NCI-H128 (cell line): Measurements from ENCODE around the gene PEX5L.
A peak's percentile ranks its signal among the peaks of the same experiment; 100 is the strongest.

Experiments used
- DNase-seq: peaks from one replicate; lab custom pipeline; 2025; ENCODE audit not compliant: unreplicated experiment; lab: John Stamatoyannopoulos, UW

The PEX5L gene

DNA sequence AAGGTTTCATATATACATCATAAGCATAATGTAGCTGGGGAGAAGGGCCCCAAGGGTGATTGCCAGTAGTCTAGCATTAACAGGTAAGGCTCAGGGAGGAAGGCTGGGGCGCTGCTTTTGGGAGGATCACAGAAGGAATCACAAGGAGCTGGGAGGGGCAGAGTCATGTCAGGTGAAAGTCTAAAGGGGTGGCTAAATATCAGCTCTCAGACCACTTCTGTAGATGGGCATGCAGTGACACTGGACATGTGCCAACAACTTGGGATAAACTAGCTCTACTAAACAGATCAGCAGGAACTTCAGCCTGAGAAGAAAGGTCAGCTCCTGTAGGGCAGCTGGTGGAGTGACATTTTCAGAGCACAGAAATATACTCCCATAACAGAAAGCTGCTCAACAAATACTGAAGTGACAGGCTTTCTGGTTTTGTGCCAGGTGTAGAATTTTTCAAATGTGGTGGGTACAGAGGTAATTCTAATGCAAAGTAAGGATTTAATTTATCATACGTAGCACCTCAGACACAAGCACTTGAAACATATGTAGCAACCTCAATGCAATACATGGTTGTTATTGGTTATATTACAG is 79.4 kb downstream of the PEX5L start:
- no peak for DNase-seq

DNA sequence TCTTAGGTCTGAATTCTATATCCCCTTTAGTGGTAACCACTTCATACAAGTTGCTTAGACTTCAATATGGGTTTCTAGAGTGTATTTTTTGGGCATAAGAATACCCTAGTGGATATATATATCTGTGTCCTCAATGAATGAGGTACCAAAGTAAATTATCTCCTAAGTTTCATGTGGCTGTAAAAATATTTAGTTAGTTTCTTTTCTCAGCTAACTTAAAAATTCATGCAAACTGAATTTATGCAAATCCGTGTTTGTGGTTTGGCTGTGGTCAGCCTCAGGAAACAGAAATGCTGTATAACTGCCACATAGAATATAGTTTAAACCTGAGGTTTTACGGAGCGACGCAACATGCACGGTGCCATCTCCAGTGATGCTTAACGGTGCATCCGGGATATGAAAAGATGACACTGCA is 80.3 kb downstream of the PEX5L start:
- no peak for DNase-seq

DNA sequence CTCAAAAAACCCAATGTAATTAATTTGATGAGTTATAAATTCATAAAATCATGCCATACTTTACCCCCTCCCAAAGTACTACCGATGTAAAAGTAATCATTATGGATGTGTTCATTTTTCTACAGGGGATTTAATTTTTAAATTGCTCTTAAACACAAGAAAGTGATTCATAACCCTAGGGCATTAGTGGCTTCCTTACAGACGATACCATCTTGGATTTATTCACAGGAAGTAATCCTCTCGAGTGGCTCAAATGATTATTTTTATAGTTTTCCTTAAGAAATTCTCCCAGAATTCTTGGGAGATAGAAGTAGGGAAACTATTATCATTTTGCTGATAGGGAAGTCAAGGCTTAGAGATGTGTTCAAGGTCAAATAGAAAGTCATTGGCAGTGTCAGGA is 80.9 kb downstream of the PEX5L start:
- no peak for DNase-seq

DNA sequence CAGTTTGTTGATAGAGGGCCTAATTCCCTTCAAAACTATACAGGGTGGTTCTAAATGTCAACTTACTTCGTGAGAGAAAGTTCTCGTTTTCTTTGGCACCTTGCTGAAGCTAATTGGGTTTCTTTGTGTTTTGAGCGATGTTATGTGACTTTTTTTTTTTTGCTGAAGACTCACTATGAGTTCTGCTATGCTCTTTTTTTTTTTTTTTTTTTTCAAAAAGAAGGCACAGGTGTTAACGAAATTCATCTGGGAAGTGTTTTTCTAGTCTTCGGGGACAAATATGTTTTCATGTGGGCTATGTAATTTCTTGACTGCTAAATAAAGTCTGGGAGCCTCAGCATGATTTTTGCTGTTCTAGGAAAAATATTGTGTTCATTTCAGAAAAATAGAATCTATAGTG is 81.5 kb downstream of the PEX5L start:
- no peak for DNase-seq

DNA sequence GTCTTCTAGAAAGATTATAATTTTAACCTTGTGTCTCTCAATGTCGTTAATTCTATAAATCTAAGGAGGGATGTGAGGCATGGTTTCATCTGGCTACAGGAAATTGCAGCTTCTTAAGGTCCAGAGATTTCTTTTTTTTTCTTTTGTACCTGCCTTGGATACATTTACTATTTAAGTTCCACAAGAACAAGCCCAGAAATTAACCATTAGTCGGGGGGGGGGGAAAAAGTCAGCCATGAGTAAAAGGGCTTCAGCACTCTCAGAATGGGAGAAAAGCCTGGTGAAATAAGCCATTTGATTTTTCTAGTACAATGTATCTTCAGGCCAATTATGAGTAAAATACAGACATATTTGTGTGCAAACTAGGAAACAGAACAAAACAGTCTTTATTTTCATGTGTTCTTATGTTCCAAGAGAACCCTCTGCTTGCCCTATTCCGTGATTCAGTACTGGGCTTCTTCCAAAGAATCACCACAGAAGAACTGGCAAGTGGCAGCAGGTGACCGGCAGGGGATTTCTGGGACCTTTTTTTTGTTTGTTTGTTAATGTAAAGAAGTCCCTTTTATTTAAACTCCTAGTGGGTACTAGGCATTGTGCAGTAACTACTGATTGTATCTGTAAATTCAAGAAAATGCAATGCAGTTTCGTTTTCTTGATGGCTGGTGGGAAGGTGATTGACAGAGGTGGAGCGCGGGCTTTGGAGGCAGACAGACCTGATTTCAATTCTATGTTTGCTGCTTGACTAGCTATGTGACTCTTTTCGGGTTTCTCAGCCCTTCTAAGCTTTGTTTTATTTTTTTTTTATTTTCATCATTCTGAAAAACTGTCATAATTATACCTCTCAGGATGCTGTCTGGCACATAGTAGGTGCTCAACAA is 82.5 kb downstream of the PEX5L start:
- DNase-seq: no peak

DNA sequence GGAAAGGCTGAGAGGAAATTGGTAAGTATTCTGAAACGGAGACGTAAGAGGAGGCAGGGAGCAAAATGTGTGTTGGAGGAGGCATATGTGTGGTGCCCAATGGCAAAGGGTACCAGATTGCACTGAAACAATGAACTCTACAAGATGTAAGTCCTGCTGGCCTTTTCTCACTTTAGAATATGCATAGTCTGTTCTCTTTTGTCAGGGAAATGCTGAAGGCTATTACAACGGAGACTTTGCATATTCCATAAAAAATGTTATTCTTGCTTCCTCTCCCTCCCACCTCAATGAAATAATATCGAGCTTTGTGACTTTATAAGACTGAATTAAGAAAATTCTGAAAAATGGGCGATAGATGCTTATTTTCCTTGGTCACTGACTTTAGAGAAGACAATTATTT is 85.9 kb downstream of the PEX5L start:
- no peak for DNase-seq

DNA sequence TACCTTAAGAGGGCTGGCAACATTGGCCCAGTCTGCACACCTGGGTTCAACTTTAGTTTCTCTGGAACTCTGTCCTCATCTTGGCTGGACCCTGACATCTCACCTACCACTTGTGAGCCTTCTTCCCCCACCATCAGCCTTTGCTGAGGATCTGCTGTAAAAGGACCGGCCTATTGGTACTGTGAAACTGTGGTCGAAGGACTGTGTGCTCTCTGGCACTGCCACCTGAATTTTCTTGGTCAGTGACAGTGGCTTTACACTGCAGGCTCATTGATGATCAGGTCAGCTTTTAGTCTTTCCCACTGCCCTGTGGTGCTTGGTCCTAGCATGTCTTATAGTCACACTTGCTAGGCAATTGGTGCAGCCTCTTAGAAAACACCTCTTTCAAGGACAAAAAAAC is 86.9 kb downstream of the PEX5L start:
- DNase-seq: no peak

DNA sequence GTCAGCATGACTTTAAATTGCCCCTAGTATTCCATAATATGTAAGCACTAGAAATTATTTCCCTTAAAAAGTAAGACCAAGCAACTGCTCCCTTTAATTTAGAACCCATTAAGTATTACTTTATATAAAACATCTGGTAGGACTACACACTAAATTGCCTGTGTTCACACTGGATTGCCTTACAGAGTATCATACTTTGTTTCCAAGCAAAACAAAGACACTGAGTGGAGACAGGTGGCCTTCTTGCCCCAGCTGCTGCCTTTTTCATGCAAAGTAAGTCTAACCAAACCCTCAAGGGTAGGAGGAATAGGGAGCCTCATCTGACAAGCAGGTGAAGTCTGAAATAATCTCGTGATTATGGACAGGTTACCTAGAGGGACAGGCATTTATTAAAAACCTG is 87.3 kb downstream of the PEX5L start:
- DNase-seq: peak; percentile 46

DNA sequence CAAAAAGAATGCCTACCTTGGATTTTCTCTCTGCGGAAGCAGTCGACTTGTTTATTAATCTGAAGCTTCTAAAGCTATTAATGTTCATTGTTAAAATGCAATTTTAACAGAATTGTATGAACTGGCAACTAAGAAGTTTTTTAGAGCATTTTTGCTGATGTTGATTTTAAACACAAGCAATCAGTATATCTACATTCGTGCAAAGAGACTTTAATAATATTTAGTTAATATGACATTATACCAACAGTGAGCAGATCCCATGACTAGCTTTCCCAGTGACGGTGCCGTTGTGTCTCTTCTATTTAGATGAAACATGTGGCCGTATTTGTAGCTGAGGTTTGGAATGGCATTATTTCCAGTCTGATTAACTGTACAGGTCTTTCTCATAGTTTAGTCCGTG is 88.0 kb downstream of the PEX5L start:
- DNase-seq: no peak

DNA sequence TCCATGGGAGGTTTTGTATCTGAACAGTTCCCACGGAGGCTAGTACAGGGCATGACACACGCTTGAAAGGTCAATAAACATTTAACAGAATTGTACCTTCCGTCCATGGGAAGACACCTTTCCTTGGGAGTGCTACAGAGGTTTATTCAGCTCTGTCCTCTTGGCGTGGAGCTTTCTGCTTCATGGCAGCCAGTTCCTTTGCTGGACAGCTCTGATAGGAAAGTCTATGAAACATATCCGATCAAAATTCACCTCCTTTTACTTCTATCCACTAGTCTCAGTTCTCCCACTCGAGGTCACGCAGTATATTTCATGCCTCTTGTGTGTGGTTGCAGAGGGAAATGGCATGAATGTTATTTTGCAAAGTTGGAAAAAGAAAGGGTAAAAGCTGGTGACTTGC is 91.2 kb downstream of the PEX5L start:
- DNase-seq: no peak

DNA sequence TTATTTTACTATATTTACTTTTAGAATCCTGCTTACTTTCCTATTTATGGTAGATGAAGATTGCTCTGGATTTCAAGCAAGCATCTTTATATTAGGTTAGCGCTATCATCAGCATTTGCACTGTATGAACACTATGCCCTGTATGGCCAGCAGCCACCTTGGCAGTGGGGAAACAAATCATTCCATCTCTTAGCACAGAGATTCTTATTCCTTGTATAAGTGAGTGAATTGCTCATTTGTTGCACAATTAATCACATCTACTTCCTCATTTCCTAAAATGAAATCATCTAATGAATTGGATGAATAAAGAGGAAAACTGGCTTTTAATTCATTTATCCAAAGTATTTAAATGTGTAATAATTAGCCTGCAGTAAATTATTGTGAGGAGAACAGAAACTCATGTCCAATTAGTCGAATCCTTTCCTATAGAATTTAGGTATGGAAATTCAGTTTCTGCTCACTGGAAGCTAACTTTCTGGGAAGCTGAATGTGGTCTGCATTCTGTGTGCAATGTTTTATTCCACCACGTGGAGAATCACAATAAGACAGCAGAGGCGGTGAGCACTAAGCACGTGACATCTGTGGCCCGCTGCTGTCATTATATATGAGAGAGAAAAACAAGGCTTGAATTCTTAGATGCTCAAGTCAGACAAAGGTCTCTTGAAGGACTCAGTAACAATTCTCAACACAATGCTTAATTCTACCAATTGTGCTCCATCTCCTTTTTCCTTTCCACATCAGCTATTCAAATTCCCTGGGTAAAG is 93.4 kb downstream of the PEX5L start:
- DNase-seq: no peak

DNA sequence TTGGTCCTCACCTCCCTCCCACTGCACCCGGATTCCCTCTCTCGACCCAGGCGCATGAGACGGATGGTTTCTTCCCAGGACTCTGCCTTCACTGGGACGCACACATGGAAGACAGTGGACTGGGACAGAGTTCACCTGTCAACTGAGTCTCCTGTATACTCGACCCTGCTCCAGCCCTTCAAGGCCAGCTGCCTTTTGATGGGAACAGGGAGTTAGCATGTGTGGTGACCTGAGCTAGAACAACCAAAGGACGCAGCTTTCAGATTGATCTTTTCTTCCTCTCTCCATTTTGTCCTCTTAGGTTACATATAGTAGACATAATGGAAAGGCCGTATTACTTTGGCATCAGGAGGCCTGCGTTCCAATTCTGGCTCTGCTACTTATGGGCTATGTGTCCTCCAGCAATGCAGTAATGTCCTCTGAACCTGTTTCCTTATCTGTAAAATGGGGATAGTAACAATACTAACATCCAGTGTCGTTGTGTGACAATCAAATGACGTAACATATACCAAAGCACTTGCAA is 94.1 kb downstream of the PEX5L start:
- DNase-seq: no peak

DNA sequence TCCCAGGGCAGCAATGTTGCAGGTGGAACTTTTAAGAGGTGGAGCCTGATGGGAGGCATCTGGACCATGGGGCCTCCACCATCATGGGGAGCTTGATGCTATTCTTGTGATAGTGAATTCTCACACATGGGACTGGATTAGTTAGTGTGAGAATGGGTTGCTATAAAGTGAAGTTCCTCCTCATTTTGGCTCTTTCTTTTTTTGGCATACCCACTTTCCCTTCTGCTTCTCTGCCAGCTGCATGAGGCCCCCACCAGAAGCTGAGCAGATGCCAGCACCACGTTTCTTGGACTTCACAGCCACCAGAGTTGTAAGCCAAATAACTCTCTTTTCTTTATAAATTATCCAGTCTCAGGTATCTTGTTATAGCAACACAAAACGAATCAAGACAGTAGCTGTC is 101.0 kb downstream of the PEX5L start:
- DNase-seq: no peak

DNA sequence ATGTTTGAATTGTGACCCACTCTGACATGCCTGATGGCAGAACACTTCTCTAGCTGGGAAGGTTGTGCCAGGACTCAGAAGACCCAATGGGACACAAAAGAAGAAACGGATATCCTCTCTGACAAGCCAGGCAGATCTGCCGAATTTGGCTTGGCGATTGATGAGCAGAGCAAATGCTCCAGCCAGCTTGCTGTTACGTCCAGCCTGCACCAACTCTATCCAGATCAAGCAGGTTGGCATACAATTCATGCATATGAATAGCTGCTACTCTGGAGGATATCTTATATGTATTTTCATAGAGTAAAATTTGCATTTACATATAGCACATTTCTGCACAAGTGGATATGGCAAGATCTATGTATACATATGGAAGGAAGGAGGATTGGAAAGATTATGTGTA is 102.8 kb downstream of the PEX5L start:
- DNase-seq: no peak

DNA sequence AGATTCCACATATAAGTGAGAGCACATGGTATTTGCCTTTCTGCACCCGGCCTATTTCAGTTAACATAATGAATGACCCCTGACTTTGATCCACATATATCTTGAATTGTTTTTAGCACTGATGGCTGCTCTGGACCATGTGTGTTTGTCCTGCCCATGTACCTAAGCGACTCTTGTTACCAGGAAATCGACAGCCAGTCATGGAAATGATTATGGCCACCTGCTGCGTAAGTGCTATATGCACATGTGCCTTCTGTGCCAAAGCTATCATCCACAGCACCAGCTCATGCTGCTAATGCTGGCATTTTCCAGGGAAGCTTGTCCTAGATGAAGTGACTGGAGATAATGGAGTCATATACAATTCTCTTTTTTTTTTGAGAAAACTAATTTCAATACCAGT is 103.7 kb downstream of the PEX5L start:
- no peak for DNase-seq

DNA sequence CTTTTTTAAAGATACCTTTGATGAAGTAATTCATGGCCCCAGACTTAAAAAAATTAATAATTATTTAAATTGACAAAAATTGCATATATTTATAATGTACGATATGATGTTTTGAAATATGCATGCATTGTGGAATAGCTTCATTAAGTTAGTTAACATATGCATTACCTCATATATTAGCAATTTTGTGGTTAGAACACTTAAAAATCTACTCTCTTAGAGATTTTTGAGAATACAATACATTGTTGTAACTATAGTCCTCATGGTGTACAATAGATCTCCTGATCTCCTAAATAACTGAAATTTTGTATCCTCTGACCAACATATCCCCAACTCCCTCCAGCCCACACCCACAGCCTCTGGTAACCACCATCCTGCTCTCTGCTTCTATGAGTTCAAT is 104.1 kb downstream of the PEX5L start:
- no peak for DNase-seq

DNA sequence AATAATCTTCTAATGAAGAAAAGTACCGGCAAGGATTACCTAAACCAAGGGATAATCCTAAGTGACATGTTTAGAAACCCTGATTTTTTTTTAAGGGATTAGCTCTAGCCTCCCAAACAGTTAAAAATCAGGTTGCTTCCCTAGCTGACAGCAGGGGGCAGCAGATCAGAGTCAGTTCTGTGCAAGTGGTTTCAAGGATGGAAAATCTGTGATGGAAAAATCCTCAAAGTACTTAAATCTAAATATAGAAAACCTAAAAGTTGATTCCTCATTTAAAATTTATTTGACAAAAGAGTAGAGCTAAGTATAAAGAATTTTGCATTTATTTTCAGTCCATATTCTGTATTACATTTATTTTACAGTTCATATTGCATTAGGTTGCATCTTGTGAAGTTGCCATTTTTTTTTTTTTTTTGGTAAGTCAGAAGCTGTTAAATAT is 107.6 kb downstream of the PEX5L start:
- DNase-seq: peak; percentile 49

DNA sequence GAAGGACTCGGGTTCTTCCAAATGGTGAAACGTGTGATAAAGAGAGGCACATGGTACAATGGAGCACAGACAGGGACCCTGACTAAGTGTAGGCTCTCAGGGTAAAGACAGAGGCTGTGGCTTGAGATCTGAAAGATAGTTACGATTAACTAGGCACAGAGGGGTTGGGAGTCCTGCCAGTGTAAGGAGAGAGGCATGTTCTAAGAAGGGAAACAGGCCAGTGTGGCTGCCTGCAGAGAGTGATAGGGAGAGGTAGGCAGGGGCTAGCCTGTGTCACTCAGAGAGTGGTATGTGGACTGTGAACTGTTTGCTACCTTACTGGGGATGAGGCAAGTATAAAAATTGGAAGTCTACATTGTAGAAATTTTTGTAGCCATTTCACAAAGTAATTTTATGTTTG is 109.5 kb downstream of the PEX5L start:
- no peak for DNase-seq

DNA sequence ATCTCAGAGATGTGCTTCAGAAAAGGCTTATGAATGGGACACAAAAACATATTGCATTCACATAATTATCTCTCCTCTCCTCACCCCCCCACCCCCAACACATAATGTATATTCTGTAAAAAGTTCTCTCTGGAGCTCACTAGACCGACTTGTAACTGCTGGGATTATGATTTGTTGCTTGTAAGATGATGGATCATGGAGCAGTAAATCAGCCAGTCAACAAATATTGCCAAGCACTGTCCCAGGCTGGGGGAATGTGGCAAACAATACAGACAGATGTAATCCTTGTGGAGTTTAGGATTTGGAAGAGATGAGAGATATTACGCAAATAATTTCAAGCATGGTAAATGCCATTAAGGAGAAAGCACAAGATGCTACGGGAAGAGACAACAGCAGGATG is 114.8 kb downstream of the PEX5L start:
- no peak for DNase-seq

DNA sequence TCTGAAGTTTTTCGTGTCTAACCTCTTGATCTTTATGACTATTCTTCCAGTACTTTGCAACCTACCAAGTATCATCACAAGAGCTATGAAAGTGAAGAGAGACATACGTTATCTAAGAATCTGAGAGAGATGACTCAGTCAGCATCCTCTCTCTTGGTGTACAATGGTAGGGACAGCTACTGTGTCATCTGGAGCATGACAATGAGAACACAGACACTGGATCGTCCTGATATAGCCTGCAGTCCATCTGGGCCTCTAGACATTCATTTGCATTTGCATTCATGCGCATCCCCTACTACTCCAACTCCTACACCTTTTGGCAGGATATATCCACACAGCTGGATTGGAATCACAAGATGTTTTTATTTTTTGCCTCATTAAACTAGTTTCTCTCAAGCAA is 115.2 kb downstream of the PEX5L start:
- no peak for DNase-seq

DNA sequence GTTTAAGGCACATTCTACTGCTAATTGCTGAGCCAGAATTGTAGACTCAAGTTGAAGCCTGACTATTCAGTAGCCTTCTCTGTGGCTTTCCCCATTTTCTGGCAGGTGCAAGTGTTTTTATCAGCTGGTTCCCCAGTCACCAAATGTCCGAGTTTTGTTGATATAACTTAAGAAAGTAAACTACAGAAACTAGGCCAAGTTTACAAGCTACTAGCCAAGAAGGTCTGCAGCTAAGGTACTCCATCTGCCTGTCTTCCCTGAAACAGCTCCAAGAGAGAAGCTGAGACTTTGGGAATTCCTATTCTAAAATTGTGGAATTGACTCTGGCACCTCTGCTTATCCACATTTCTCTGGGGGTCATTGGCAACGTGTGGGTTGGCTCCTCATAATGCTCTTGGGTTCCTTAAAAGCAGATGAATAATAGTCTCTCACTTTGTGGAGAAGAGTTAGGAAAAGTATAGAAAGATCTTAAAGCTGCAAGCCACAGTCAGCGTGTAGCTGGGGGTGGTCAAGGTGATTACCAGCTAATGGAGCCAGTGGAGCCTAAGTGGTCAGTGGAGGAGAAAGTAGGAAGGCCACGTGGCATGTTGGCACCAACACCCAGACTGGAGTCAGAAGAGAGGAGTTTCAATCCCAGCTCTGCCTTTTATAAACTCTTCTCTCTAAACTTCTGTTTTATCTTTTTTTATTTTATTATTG is 128.8 kb downstream of the PEX5L start:
- no peak for DNase-seq
